ENCODE measurements around the gene GTF2F2.

The GTF2F2 gene

GRCh38 chr13:45119469-45119990 is 780 bp upstream of the GTF2F2 start:
- H3K4me3 ChIP-seq (replicated peaks in 1 of 2; ENCODE audit: low read depth in 2 of 2, low read length in 2 of 2), result peak overlapping the region; percentile 80 to 86
- peak; percentile 46 to 64 for DNase-seq (ENCODE audit: low read depth in 2 of 2)
- TF ChIP-seq CTCF (IDR thresholded peaks at IDR 0.05; ENCODE audit: low read depth, low read length), result no peak

DNA sequence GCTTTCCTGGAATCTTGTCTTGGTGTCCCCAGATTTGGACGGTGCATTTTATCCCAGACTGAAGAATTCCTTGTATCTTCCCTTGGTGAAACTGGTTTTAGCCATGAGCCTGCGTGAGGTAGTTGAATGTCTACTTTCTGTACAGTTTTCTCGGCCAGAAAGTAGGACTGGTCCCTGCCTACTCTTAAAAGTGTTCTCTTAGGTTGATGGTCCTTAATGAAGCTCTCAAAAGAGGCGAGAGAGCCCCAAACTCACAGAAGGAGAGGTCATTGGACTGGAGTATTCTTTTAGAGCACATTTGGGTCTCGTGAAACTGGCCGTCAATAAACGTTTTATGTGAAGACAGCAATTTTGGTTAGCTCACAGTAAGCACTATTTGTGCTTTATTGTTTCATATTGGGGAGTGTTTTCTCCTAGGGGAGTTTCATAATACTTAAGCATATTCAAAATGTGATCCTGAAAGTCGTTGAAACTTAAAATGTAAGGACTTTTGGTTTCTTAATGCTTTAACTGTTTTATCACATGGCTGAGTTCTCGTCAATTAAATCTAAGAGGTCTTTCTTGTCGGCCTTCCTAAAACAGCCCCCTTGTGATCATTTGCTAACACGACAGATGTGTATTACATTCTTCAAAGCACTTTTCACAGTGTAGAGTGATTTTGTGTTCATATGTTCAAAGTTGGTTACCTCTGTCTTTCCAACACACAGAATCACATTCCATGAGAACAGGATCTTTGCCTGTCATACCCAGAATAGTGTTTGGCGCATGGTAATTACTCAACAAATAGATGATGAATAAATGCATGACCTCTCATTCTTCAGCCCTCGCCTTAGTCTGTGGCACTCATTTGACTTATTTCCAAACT is 889 bp downstream of the GTF2F2 start:
- DNase-seq (ENCODE audit: low read depth in 2 of 2), result peak; percentile 46 to 49
- peak overlapping the region; percentile 80 to 86 for H3K4me3 ChIP-seq (replicated peaks in 1 of 2; ENCODE audit: low read depth in 2 of 2, low read length in 2 of 2)
- TF ChIP-seq CTCF (IDR thresholded peaks at IDR 0.05; ENCODE audit: low read depth, low read length), result peak; percentile 12

GRCh38 chr13:45122941-45123340 is 2.6 kb downstream of the GTF2F2 start:
- TF ChIP-seq CTCF (IDR thresholded peaks at IDR 0.05; ENCODE audit: low read depth, low read length), result no peak
- no peak for DNase-seq (ENCODE audit: low read depth in 2 of 2)
- H3K4me3 ChIP-seq (replicated peaks in 1 of 2; ENCODE audit: low read depth in 2 of 2, low read length in 2 of 2), result no peak overlapping the region

- TF ChIP-seq CTCF (IDR thresholded peaks at IDR 0.05; ENCODE audit: low read depth, low read length), result no peak
- DNase-seq (ENCODE audit: low read depth in 2 of 2), result no peak
These were observed 12.2 kb downstream of the GTF2F2 start for GRCh38 chr13:45132369-45133064.

GRCh38 chr13:45133396-45134118 is 13.2 kb downstream of the GTF2F2 start:
- H3K4me3 ChIP-seq (replicated peaks in 1 of 2; ENCODE audit: low read depth in 2 of 2, low read length in 2 of 2), result no peak overlapping the region
- TF ChIP-seq CTCF (IDR thresholded peaks at IDR 0.05; ENCODE audit: low read depth, low read length), result no peak
- DNase-seq (ENCODE audit: low read depth in 2 of 2), result no peak

More at GRCh38 chr13:45132369-45133064, 12.2 kb downstream of the GTF2F2 start:
- no peak overlapping the region for H3K4me3 ChIP-seq (replicated peaks in 1 of 2; ENCODE audit: low read depth in 2 of 2, low read length in 2 of 2)

GRCh38 chr13:45136741-45137504 is 16.6 kb downstream of the GTF2F2 start:
- H3K4me3 ChIP-seq (replicated peaks in 1 of 2; ENCODE audit: low read depth in 2 of 2, low read length in 2 of 2), result no peak overlapping the region
- no peak for DNase-seq (ENCODE audit: low read depth in 2 of 2)
- no peak for TF ChIP-seq CTCF (IDR thresholded peaks at IDR 0.05; ENCODE audit: low read depth, low read length)
